Mucosa of rectum (tissue), 2 donors: Measurements from ENCODE around the gene SAMD7.

Source experiments
- H3K27ac ChIP-seq, 2 donors: one replicate each; pipeline ENCODE4 v1.7.0; 2013; ENCODE audit warnings: inconsistent platforms in 2 of 2, low read depth in 2 of 2, low read length in 2 of 2
- H3K27me3 ChIP-seq, 2 donors: one replicate each; pipeline ENCODE4 v1.7.0; 2013; ENCODE audit warnings: low read length in 2 of 2; ENCODE audit not compliant: control insufficient read depth in 2 of 2, insufficient read depth in 2 of 2
- H3K36me3 ChIP-seq, 2 donors: one replicate each; pipeline ENCODE4 v1.7.0; 2013; ENCODE audit warnings: low read length in 2 of 2; ENCODE audit not compliant: control insufficient read depth in 2 of 2, insufficient read depth in 2 of 2
- H3K4me1 ChIP-seq, 2 donors: one replicate each; pipeline ENCODE4 v1.7.0; 2013; ENCODE audit warnings: low read length in 2 of 2, mild to moderate bottlenecking in 1 of 2; ENCODE audit not compliant: control insufficient read depth in 2 of 2, insufficient read depth in 2 of 2
- H3K4me3 ChIP-seq, 2 donors: one replicate each; pipeline ENCODE4 v1.7.0; 2013; ENCODE audit warnings: low read length in 2 of 2
- H3K9ac ChIP-seq, 2 donors: one replicate each; pipeline ENCODE4 v1.7.0; 2013; ENCODE audit warnings: low read length in 2 of 2, low read depth in 1 of 2, mild to moderate bottlenecking in 1 of 2
- H3K9me3 ChIP-seq, 2 donors: one replicate each; pipeline ENCODE4 v1.7.0; 2013; ENCODE audit warnings: low read length in 2 of 2; ENCODE audit not compliant: control insufficient read depth in 2 of 2
- donor health status: healthy.
- donor health status: Normal muscosa, but diverticular disease.

The SAMD7 gene

GRCh38 chr3:169911272-169911671 lies at the start of gene SAMD7:
SAMD7 (plus strand) TSS chr3:169911572; CDS start chr3:169919499, 7,927 bp downstream.
- Histone ChIP-seq H3K9me3 (no peaks in the 10 kb centered on the region), H3K27me3 (no peaks in the 10 kb centered on the region), H3K9ac (no peak within 1 kb of the TSS), H3K4me3 (no peak within 1 kb of the TSS), H3K4me1 (no peaks in the 10 kb centered on the region), H3K27ac (no peak within 1 kb of the TSS), H3K36me3 (no peaks in the 10 kb centered on the region)

GRCh38 chr3:169861871-169862270 lies 49.5 kb upstream of the SAMD7 start:
- Histone ChIP-seq H3K27ac (no peak overlapping the region), H3K4me1 (peaks cover 18 to 22% of the 10 kb centered on the region in 2 donors), H3K27me3 (no peaks in the 10 kb centered on the region)

GRCh38 chr3:169863458-169863899 lies 47.9 kb upstream of the SAMD7 start:
- no peak overlapping the region for H3K4me3 ChIP-seq
- H3K27me3 ChIP-seq = no peaks in the 10 kb centered on the region
- no peak overlapping the region for H3K9ac ChIP-seq
- H3K36me3 ChIP-seq = peaks cover 12 to 14% of the 10 kb centered on the region in 2 donors
- peak overlapping the region in 1 of 2 donors; percentile 1 for H3K27ac ChIP-seq
- H3K4me1 ChIP-seq = peaks cover 20 to 26% of the 10 kb centered on the region in 2 donors
- no peaks in the 10 kb centered on the region for H3K9me3 ChIP-seq

More at GRCh38 chr3:169861871-169862270, 49.5 kb upstream of the SAMD7 start:
- no peaks in the 10 kb centered on the region for H3K9me3 ChIP-seq
- H3K9ac ChIP-seq = no peak overlapping the region
- H3K36me3 ChIP-seq = peaks cover 22 to 27% of the 10 kb centered on the region in 2 donors
- no peak overlapping the region for H3K4me3 ChIP-seq

- Histone ChIP-seq H3K27me3 (no peaks in the 10 kb centered on the region), H3K9me3 (no peaks in the 10 kb centered on the region), H3K9ac (no peak overlapping the region), H3K4me1 (peaks cover 20 to 26% of the 10 kb centered on the region in 2 donors), H3K27ac (peak overlapping the region in 1 of 2 donors; percentile 87), H3K36me3 (peaks cover 12 to 14% of the 10 kb centered on the region in 2 donors), H3K4me3 (no peak overlapping the region)
These were observed 47.1 kb upstream of the SAMD7 start for GRCh38 chr3:169864270-169864669.

- H3K4me1 ChIP-seq = peaks cover 20 to 30% of the 10 kb centered on the region in 2 donors
- H3K27me3 ChIP-seq = no peaks in the 10 kb centered on the region
- peak overlapping the region; percentile 52 to 70 for H3K9ac ChIP-seq
- H3K4me3 ChIP-seq = peak overlapping the region; percentile 61 to 65
- peak overlapping the region; percentile 75 to 87 for H3K27ac ChIP-seq
- H3K36me3 ChIP-seq = peaks cover 11 to 12% of the 10 kb centered on the region in 2 donors
- H3K9me3 ChIP-seq = no peaks in the 10 kb centered on the region
These were observed 46.1 kb upstream of the SAMD7 start for GRCh38 chr3:169865176-169865767.

GRCh38 chr3:169867584-169868210 lies 43.7 kb upstream of the SAMD7 start:
- no peak overlapping the region for H3K9ac ChIP-seq
- peak overlapping the region; percentile 70 to 75 for H3K4me3 ChIP-seq

DNA sequence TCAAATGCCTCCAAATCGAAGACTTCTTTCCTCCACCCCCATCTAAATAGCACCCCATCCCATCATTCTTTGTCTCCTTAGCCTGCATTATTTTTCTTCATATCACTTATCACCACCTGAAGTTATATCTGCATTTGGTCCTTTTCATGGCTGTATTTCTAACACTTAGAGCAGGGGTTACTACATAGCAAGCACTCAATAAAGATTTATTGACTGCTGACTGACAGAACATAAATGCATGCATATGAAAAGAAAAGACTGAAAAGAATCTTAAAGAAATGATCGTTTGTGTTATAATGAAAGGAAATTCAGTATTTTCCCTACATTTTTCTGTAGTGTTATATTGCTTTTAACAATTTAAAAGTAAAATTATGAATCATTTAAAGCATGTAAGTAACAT lies 43.0 kb upstream of the SAMD7 start:
- peak overlapping the region; percentile 41 to 69 for H3K9ac ChIP-seq
- no peaks in the 10 kb centered on the region for H3K9me3 ChIP-seq
- H3K36me3 ChIP-seq = no peaks in the 10 kb centered on the region
- H3K27me3 ChIP-seq = no peaks in the 10 kb centered on the region
- peak overlapping the region in 1 of 2 donors; percentile 29 for H3K27ac ChIP-seq
- peaks cover 33 to 47% of the 10 kb centered on the region in 2 donors for H3K4me1 ChIP-seq
- H3K4me3 ChIP-seq = peak overlapping the region; percentile 70 to 75

More at GRCh38 chr3:169867584-169868210, 43.7 kb upstream of the SAMD7 start:
- Histone ChIP-seq H3K27ac (no peak overlapping the region), H3K4me1 (peaks cover 36 to 48% of the 10 kb centered on the region in 2 donors), H3K27me3 (no peaks in the 10 kb centered on the region), H3K9me3 (no peaks in the 10 kb centered on the region), H3K36me3 (no peaks in the 10 kb centered on the region)

DNA sequence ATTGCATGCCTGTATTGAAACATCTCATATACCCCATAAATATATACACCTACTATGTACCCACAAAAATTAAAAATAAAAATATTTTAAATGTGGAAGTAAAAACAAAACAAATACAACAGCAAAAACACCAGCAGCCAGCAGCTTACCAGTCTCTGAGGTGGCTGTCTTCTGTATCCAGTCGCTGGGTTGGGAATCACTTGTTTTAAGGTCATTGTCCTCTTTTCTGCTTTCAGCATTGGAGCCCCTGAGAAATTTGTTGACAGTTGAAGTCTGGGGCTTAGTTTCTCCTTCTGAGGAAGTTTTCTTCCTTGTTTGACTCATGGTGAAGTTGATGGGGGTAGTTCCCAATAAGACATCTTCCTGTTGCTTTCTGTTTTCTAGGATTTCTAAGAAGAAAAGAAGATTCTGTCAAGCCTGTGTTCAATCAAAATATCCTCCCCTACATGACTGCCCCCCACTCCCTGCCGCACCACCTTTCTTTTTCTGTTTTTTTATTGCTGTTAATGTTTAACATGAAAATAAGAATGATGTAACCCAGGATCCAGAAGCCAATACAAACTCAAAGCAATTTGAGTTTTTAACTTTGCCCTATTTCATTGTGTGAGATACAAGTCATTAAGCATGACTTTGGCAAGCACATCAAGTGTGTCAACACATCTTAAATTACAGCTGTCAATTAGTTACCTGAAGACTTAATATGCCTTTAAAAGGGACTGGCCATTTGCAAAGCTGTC lies 41.7 kb upstream of the SAMD7 start, which contains the start of gene LRRC31:
Gene LRRC31 (minus strand): TSS at position 452 of the 737 bp plus-strand sequence. CDS start 128 bp downstream, at position 324.
- Histone ChIP-seq H3K27me3 (no peaks in the 10 kb centered on the region), H3K4me1 (peaks cover 28 to 37% of the 10 kb centered on the region in 2 donors), H3K36me3 (no peaks in the 10 kb centered on the region), H3K9me3 (no peaks in the 10 kb centered on the region), H3K27ac (peak within 1 kb of the TSS; percentile 71 to 81), H3K9ac (peak within 1 kb of the TSS; percentile 66 to 69), H3K4me3 (peak within 1 kb of the TSS; percentile 70 to 75)

DNA sequence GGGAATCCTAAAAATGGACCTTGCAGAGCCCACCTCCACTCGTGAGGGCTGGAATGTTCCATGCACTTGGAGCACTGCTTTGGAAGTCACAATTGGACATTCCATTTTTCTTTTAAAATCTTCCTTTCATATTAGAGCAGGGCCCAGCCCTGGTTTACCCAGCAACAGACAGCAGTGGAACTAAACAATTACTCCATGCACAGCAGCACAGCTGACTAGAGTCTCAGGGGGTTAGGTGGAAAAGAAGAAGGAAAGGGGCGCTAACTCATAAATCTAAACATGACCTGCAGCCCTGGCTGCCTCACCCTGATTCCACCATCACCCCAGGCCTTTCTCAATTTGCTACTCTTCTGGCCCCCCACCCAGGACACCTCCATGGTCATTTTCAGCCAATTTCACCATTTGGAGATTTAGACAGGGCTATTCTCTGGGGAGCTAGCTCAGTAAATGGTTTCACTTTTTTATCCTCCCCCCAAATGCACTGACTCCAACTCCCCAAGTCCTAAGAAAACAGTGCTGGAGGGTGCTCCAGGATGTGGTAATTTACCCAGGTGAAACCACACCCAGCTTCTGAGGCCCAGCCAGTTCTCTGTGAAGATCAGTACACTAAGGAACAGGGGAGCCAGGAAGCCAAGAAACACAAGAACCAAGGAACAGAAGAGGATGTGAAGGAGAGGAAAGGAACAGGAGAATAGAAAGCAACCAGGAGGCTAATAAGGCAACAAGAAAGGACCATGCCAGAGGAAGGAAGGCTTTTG lies 40.1 kb upstream of the SAMD7 start:
- H3K9ac ChIP-seq = peak overlapping the region in 1 of 2 donors; percentile 31
- H3K36me3 ChIP-seq = no peaks in the 10 kb centered on the region
- H3K27me3 ChIP-seq = no peaks in the 10 kb centered on the region
- H3K9me3 ChIP-seq = no peaks in the 10 kb centered on the region
- peak overlapping the region; percentile 71 to 81 for H3K27ac ChIP-seq
- peak overlapping the region in 1 of 2 donors; percentile 22 for H3K4me3 ChIP-seq
- H3K4me1 ChIP-seq = peaks cover 20 to 26% of the 10 kb centered on the region in 2 donors
